Measurements from ENCODE around the gene CADM2.

The CADM2 gene

DNA sequence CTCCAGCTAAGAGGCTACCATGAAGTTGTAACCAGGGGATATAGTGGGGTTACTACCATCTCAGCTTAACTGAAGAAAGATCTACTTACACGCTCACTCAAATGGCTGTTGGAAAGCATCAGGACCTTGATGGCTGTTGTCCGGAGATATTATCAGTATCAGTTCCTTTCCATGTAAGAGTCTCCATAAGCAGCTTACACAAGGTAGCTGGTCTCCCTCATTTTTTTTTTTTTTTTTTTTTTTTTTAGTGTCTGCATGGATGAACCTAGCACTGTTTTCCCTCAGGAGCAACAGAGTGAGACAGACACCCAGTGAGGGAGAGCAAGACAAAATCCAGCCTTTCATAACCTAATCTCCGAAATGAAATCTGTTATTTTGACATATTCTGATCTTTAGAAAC is 230.9 kb downstream of the CADM2 start:
- no peak for DNase-seq (ENCODE audit: low spot score)

GRCh38 chr3:85193565-85193964 is 234.8 kb downstream of the CADM2 start:
- no peak for DNase-seq (ENCODE audit: low spot score)

- no peak for DNase-seq (ENCODE audit: low spot score)
Measured at GRCh38 chr3:85208650-85209049, 249.9 kb downstream of the CADM2 start.

DNA sequence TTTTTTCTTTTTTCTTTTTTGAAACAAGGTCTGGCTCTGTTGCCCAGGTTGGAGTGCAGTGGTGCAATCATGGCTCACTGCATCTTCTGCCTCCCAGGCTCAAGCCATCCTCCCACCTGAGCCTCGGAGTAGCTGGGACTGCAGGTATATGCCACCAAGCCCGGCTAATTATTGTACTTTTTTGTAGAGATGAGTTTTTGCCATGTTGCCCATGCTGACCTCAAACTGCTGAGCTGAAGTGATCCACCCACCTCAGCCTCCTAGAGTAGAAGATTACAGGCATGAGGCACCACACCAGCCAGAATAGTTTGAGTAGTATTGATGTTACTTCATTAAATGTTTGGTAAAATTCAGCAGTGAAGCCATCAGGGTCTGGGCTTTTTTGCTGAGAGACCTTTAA is 251.8 kb downstream of the CADM2 start:
- no peak for DNase-seq (ENCODE audit: low spot score)

DNA sequence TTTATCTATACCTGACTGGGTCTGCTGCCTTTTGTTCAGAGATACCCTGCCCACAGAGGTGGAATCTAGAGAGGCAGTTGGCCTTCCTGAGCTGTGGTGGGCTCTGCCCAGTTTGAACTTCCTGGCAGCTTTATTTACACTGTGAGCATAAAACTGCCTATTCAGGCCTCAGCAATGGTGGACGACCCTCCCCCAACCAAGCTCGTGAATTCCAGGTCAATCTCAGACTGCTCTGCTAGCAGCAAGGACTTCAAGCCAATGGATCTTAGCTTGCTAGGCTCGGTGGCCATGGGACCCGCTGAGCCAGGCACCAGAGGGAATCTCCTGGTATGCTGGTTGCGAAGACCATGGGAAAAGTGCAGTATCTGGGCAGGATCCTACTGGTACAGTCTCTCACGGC is 270.2 kb downstream of the CADM2 start:
- no peak for DNase-seq (ENCODE audit: low spot score)

- no peak for DNase-seq (ENCODE audit: low spot score)
Measured at GRCh38 chr3:85244091-85244490, 285.3 kb downstream of the CADM2 start.

DNA sequence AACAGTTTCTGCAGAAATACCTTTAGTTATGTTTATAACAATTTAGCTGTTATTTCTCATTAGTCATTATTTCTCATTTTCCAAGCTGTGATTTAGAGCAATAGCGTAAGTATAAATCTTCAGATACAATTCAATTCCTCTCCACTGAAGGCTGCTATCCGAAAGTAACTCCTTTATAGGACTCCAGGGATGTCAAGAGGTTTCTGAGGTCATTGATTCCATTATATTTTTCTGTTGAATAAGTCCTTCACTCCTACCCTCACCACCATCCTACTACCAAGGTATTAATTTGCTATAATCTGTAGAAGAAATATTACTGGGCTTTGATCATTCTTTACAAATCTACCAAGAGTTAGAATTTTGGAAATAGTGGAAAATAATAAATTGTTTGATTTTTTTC is 285.7 kb downstream of the CADM2 start:
- DNase-seq (ENCODE audit: low spot score): no peak

DNA sequence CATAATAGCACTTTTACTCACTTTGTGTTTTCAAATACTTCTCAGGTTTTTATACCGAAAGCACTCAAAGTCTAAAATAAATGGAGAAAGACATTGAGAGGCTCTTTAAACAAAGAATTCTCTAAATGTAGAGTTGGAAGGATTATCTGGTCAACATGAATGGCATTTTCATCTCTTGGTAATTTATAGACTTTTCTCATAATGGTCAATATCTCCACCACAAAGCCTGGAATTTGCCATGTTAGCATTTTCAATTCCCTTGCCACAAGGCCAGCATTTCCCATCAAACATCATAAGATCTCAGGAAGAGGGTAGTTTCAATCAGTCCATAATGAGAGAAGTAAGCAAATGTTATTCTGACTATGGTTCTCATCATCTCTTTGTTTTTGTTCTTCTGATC is 293.0 kb downstream of the CADM2 start:
- no peak for DNase-seq (ENCODE audit: low spot score)

- DNase-seq (ENCODE audit: low spot score): no peak
Measured at GRCh38 chr3:85252686-85253085, 293.9 kb downstream of the CADM2 start.

DNA sequence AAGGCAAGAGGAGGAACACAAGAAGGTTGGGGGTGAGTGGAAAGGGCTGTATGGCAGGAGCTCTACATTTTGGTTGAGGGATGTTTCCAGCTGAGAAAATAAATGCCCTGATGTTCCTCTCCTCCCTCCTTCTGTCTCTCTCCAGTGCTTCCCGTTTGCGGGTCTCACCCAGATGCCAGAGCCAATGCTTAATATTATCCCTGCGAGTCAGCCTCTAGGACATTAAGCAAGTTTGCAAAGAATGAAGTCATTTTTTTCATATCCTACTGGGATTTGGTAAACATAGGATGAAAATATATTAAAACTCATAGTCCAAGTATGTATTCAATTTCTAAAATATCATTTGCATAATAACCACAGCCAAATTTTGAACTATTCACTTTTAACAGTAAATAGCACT is 295.9 kb downstream of the CADM2 start:
- DNase-seq (ENCODE audit: low spot score): no peak

DNA sequence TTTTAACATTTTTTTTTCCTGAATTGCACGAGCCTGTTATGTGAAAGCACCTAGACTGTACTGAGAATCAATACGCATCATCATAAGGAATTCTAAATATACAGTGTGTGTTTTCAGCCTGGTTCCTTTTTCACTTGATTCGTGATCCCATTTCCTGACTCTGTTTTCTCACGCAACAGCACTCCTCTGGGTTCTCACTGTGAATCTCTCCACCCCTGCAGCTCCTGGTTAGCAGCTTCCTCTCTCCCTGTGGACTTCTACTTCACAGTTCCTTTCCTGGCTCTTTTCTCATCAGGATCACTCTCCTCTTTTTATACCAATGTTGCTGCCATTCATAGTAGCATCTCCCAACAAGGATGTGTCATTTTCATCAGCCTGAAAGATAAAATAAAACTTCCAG is 297.2 kb downstream of the CADM2 start:
- no peak for DNase-seq (ENCODE audit: low spot score)

DNA sequence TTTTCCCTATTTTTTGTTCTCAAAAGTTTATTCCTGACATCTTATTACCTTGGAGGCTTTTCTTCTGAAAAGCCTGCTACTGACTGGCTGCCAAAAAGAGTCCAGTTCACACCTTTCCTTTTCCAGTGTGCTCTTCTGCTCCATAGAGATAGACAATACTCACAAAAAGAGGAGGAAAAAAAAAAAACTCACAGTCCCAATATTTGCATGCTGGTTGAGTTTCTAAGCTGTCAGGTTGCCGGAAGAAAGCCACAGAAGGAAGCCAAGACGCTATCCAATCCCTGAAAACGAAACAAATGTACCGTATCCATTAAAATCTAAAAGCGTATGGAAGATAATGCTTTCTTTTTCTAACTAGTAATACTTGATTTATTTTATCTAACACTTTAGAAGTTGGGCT is 299.5 kb downstream of the CADM2 start:
- no peak for DNase-seq (ENCODE audit: low spot score)

GRCh38 chr3:85258819-85259218 is 300.0 kb downstream of the CADM2 start:
- DNase-seq (ENCODE audit: low spot score): no peak

GRCh38 chr3:85259748-85260147 is 301.0 kb downstream of the CADM2 start:
- DNase-seq (ENCODE audit: low spot score): no peak

DNA sequence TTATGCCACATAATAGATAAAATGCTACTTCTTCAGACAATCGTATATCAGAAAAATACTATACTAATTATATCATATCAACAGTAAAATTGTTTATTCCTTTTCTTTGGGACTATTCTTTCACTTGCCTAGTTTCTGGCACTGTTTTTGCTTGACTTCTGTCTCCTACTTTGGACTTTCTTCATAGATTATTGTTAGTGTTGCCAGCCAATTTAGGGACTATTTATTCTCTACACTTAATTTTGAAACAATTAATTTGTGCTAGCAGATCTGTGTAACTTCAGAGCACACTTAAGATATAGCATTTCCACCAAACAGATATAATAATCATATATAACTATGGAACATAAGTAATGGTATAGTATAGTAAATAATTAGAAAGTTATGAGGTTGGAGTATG is 305.6 kb downstream of the CADM2 start:
- DNase-seq (ENCODE audit: low spot score): no peak

GRCh38 chr3:85270488-85270887 is 311.7 kb downstream of the CADM2 start:
- no peak for DNase-seq (ENCODE audit: low spot score)

DNA sequence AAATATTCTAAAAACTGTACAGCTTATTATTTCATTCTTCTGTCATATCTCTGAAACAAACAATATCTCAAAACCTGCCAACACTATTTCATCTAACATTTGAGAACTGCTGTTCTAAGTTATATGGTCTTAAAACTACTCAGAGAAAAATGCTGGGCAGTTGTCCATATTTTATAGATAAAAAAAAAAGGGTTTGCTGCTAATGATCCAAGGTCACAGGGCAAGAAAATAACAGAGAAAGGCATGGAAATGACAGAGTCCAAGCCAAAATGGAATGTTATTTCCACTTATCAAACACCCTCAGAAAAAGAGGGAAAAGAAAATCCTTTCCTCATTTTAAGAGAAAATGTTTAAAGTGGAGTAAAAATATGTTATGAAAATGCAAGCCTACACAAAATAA is 313.1 kb downstream of the CADM2 start:
- no peak for DNase-seq (ENCODE audit: low spot score)

DNA sequence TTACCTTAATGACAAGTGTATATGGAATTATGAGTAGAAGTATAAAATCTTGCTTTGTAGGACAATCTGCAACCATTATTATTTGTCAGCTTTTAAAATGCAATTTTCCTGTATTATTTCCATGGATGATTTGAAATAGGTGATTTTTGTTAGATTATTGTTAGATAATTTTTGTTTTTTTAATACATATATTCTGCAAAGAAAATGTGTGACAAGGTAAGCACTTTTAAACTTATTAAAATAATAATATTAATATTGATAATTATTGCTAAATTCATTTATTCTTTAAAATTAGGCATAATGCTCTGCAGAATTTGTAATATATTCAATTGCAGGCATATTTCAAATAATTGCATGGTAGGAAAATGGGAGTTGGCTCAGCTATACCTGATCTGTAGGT is 329.5 kb downstream of the CADM2 start:
- no peak for DNase-seq (ENCODE audit: low spot score)

DNA sequence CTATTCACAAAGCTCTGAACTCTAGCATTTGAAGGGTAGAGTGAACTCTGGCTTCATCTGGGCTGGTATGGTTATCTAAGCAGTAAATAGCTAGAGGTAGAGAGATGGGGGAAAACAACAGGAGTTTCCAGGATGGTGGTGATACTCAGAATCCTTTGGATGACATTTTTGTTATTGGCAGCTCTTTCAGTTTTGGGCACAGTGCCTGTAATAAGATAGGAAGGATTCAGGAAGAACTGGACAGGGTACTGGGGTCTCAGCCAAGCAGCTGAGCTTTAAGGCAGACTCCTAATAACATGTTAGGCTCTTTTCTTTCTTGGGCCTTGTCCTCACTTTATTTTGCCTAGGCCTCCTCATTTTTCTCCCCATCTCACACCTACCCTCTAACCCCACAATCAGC is 338.5 kb downstream of the CADM2 start:
- DNase-seq (ENCODE audit: low spot score): no peak

DNA sequence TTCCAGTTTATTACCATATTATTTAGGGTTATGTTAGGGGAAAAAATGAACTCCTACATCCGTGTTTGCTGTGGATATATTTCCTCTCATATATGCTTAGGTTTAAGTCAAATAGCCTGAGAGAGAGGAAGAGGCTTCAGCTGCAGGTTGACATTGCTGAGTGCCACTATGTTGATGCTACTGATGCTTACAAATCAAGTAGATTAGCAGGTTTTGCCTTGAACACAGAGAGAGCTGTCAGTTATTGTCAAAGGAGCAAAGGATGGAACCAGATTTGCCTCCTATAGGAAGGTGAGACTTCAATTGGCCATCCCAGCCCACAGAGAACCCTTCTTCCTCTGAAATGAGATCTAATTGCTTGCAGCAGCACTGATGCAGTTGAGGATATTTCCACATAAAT is 339.2 kb downstream of the CADM2 start:
- DNase-seq (ENCODE audit: low spot score): no peak

DNA sequence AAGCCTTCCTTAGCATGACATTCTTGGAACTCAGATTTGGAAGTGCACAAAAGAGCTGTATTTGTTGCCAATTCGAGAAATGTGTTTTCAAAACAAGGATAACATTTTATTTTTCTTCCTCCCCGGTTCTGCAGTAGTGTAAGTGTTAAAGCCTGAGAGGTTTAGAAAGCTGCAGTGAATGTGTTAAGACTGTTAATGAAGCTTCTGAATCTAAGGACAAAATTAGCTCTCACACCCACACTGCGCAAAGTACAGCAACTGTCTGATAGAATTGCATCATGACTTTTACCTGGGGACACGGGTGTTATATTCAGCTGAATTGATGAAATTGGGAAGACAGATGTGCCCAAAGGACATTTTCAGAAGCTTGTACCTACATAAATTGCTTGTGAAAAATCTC is 344.4 kb downstream of the CADM2 start:
- DNase-seq (ENCODE audit: low spot score): no peak

- DNase-seq (ENCODE audit: low spot score): no peak
Measured at GRCh38 chr3:85304360-85304964, 345.7 kb downstream of the CADM2 start.

- no peak for DNase-seq (ENCODE audit: low spot score)
Measured at GRCh38 chr3:85312331-85312730, 353.5 kb downstream of the CADM2 start.

GRCh38 chr3:85313380-85313779 is 354.6 kb downstream of the CADM2 start:
- no peak for DNase-seq (ENCODE audit: low spot score)

- no peak for DNase-seq (ENCODE audit: low spot score)
Measured at GRCh38 chr3:85316252-85316651, 357.5 kb downstream of the CADM2 start.

Data from hematopoietic multipotent progenitor cell treated with erythropoietin and hydrocortisone succinate and interleukin-3 and kit ligand, for 15 days (in vitro differentiated cells).